ENCODE measurements around the gene PTAR1.

The PTAR1 gene

DNA sequence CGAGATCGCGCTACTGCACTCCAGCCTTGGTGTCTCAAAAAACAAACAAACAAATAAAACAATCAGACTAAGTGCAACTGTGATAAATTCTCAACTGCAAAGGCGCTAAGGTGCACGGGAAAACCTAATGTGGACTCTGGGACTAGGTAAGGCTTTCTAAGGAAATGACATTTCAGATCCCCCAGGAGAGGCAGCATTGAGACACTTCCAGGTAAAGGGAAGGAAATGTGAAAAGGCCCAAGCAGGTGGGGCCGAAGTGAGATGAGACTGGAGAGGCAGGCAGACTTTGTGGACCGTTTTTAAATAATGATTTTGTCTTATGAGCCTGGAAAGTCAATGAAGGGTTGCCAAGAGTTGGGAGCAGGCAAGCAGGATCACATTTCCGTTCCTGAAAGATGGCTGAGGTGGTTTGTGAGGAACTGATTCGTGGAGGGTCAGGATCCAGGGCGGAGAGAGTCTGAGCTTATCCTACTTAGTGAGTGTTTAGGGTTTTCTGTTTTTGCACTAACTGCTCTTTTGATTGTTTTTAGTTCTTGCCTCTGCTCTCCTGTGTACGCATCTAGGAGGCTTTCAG, 85.6 kb downstream of the PTAR1 start:
- no peak for DNase-seq (ENCODE audit: low spot score)

DNA sequence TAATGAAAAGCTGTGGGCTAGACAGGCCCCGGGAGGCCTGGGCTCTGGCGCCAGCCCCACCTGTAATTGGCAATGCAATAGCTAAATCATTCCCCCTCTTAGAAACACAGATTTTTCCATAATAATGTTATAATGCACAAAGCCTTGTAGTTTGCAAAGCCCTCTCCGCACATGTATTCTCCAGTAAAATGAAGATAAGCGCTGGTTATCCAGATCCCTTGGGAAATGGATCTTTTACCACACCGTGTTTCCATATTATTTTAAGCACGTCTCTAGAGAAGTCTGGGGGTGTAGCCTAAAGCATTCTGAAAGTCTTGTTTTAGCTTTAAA, 86.5 kb downstream of the PTAR1 start:
- no peak for DNase-seq (ENCODE audit: low spot score)

DNA sequence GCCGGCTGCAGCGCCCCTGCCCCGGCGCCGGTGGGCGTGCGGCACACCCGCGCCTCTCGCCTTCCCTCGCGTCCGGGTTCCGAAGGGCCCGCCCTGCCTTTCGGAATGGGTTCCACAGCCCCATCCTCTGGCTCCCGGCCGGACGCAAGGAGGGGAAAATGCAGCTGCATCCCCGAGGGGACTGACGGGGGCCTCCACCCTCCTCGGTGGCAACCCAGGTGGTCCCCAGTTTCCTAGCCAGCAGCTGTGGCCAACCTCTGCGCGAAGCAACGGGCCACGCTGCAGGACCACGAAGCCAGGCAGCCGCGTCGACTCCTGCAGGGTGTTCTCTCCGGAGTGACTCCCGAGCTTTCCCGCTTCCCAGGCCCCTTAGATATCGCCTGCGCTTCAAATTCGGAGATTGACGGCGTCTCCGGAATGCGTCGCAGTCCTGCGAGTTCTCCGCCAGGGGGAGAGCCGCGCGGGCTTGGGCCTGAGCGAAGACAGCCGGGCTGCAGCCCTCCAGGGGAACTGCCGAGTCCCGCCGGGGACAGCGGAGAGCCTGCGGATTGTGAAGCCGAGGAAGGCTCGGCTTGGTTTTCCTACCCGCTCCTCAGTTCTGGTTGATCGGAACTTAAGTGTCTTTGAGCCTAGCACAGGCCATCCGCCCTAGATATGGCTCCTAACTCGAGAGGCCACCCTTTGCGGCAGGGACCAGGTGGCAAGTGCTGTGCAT, 87.1 kb downstream of the PTAR1 start:
- peak; percentile 61 for DNase-seq (ENCODE audit: low spot score)

DNA sequence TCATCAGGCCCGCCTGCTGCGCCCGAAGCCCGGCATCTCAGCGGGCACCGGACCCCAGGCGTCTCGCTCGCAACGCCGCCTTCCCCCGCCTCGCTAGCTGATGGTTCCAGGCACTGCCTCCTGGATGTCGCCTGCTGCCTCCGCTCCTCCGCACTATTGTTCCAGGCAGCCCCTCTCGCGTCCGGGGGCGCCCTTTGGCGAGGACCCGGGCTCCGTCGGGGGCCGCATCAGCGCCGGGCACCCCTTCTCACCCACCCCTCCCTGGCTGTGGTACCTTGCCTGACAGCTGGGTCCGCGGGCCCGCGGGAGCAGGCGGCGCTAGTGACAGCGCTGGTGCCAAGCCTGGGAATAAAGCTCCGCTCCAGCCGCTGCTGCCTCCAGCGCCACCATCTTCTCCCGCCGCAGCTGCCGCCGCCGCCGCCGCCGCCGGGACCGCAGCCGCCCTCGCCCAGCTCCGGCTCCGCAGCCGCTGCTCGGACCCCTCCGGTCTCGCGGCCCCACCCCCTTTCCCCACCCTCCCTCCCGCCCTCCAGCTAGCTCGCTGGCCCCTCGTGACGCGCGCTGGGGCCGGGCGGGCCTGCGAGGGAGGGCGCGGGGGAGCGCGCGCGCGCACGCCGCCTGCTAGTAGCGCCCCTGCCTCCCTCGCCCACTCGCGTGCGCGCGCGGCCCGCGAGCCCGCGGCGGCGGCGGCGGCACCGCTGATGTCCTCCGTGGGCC, 87.8 kb downstream of the PTAR1 start, which contains the start of gene APBA1:
APBA1 (minus strand) TSS at position 493 of the 717 bp plus-strand sequence.
- peak; percentile 37 for DNase-seq (ENCODE audit: low spot score)

DNA sequence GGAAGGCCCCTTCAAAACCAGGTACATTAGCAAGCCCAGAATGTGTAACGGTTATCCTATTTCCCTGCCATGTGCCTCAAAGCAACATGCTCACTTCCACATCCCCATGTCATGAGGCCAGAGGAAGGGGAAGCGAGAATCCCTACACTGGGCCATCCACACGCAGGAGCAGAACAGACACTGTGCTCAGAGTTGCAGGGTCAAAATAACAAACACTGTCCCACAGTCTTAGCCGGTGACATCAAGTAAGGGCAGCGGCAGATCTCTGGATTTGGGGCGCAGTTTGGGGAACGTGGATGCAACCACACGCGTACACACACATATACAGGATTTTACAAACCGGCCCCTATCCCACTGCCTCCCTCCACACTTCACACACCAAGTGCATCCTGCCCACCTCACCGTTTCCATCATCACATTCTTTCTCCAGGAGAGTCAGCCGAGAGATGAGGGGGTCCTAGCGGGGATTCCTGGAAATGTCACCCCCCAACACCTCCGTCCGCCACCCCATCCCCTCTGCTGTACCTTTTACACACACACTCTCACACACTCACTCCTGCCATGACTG, 88.4 kb downstream of the PTAR1 start:
- DNase-seq (ENCODE audit: low spot score), result no peak

DNA sequence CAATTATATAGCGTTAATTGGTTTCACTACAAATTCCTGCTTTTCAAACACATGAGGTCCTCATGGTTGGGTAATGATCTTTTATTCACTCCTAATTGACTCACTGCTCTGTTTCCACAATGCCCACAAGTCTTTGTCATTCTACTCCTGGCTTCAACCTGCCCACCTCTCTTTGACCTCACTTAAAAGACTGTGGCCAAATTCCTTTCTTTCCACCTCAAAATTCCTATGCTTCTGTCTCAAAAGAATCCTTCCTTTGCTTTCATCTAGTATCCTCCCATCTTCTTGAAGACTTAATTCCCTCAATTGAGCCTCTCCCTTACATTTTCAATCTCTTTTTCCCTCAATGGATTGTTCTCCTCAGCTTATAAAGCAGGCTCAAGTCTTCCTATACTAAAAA, 92.5 kb downstream of the PTAR1 start:
- no peak for DNase-seq (ENCODE audit: low spot score)

DNA sequence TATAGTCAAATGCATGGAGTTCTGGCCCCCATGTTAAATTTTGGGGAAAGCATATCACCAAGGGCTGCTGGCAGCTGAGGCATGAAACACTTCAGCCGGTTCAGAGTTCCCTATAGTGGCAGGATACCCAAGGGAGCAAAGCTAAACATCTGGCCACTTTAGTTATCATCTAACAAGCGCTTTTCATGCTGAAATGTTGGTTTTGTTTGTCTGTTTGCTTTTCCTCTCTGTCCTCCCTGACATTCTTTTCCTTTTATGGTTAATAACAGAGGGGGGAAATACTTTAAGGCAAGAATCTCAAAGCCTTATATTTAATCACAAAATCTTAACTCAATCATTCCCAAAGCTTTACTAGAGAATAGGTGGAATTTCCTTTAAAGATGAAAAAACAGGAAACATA, 99.5 kb downstream of the PTAR1 start:
- DNase-seq (ENCODE audit: low spot score), result no peak
